Measurements from ENCODE around the gene SMIM5.

DNA sequence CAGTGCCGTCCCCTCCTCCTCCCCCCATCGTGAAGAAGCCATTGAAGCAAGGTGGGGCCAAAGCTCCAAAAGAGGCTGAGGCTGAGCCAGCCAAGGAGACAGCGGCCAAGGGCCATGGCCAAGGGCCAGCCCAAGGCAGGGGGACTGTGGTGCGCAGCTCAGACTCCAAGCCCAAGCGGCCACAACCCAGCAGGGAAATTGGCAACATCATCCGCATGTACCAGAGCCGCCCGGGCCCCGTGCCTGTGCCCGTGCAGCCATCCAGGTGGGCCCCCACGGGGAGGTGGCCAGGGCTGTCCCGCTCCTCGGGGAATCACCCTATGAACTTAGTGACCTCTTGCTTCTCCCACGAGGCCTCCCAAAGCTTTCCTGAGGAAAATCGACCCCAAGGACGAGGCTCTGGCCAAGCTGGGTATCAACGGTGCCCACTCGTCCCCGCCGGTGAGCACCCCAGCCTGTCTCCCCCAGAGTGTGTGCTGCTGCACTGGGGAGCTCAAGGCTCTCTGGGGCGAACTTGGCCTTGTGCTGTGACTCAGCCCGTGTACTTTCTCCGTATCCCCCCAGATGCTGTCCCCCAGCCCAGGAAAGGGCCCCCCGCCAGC, 16.6 kb upstream of the SMIM5 start:
- TF ChIP-seq, protein P1, sequence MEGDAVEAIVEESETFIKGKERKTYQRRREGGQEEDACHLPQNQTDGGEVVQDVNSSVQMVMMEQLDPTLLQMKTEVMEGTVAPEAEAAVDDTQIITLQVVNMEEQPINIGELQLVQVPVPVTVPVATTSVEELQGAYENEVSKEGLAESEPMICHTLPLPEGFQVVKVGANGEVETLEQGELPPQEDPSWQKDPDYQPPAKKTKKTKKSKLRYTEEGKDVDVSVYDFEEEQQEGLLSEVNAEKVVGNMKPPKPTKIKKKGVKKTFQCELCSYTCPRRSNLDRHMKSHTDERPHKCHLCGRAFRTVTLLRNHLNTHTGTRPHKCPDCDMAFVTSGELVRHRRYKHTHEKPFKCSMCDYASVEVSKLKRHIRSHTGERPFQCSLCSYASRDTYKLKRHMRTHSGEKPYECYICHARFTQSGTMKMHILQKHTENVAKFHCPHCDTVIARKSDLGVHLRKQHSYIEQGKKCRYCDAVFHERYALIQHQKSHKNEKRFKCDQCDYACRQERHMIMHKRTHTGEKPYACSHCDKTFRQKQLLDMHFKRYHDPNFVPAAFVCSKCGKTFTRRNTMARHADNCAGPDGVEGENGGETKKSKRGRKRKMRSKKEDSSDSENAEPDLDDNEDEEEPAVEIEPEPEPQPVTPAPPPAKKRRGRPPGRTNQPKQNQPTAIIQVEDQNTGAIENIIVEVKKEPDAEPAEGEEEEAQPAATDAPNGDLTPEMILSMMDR (IDR thresholded peaks at IDR 0.05) = no peak
- TF ChIP-seq EP300 (IDR thresholded peaks at IDR 0.05) = no peak
